Activated CD8-positive, alpha-beta memory T cell treated with anti-CD3 and anti-CD28 coated beads for 48 hours (primary cell): ENCODE results near the gene PDE9A.
"Not testable (repeated sequence)": the region's sequence is repeated elsewhere in the genome, so short reads cannot be mapped to it uniquely, and the experiment has no call there.

Source experiments
- DNase-seq, 3 experiments: peaks; one replicate each; pipeline ENCODE4 v3.0.0-alpha.2; 2020; ENCODE audit warnings: low read depth in 2 of 3, low spot score in 2 of 3

Gene PDE9A

DNA sequence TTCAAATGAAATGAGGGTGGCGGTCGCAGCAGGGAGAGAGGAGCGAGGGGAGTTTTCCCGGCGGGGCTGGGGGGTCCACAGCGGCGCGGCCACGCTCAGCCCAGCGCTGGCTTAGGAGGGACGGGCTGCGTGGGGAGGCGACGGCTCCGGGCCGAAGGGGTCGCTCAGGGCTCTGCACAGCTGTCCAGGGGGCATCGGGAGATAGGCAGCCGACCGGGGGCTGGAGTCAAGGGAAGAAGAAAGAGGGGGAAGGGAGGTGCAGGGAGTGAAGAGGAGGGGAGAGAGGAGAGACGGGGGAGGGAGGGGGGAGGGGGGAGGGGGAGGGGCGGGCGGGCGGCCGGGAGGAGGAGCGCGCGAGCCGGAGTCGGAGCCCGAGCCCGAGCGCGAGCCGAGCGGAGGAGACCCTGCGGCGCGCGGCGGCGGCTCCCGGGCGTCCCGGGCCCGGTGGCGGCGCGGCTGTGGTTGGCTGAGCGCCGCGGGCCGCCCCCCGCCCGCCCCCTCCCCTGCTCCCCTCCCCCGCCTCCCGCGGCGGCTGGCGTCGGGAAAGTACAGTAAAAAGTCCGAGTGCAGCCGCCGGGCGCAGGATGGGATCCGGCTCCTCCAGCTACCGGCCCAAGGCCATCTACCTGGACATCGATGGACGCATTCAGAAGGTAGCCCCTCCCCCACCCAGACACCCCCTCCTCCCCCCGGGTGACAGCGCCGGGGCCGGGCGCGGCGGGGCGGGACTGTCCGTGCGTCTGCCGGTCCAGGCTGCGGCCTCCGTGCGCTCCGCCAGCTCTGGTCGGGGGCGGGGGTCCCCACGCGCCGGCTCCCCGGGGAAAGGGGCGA is at the start of gene PDE9A:
Gene PDE9A (plus strand): TSS at position 391 of the 831 bp plus-strand sequence. CDS start 194 bp downstream, at position 585.
- no peak for DNase-seq

DNA sequence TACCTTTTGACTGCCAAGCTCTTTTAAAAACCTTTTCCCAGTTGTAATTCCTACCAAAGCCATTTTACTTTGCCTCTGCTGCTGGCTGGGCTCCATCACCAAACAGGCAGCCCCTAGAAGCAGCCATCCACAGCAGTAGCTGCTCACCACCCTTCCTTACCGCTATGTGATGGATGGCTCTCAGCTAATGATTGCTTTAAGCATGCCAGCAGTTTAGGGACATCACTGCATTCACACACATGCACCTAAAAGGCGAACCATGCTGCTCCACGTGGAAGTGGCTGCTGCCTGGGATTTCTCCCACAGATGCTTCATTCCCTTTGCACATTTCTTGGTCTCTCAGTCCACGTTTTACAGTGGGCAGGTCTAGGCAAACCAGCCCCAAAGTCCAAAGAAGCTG is 46.3 kb upstream of the PDE9A start:
- no peak for DNase-seq

DNA sequence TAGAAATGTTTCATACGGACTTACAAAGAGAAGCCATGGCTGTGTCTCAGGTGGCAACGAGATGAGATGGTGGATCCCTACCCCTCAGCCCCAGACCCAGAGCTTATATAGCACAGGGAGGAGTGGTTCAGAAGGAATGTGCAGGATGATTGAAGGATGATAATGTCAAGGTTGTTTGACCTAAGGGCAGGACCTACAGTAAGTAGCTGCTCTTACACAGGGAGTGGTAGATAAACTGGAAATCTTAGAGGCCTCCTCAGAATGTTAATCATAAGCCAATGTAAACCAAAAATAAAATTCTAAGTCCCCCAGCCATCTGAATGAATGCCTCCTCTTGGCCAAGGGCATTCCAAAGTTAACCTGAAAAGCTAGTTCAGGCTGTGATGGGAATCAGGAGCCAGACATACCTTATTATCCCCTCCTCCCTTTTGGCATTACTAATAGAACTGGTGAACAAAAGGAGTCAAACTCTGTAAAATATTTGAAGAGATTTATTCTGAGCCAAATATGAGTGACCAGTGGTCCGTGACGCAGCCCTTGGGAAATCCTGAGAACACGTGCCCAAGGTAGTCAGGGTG is 45.8 kb upstream of the PDE9A start:
- DNase-seq, result no peak

DNA sequence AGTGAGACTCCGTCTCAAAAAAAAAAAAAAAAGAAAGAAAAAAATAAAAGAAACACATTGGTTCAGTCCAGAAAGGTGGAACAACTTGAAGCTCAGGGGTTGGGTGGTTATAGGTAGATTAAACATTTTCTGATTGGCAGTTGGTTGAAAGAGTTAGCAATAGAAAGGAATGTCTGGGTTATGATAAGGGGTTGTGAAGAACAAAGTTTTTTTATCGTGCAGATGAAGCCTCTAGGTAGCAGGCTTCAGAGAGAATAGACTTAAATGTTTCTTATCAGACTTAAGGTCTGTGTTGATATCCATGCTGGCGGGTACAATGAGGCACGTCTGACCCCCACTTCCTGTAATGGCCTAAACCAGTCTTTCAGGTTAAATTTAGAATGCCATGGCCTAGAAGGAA is 45.0 kb upstream of the PDE9A start:
- no peak for DNase-seq

DNA sequence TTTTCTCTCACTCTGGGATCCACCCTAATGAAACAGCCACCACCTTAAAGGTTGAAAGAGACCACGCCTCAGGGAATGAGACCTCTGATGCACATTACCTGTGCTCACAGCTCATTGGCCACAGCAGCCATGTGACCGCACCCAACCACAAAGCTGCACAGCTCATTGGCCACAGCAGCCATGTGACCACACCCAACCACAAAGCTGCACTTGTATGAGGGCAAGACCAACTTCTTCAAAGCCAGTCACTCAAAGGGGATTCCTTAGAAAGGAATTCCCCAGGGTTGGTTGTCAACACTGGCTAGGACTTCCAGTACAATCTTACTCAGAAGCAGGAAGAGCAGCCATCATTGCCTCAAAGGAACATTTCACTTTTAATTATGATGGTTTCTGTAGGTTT is 43.6 kb upstream of the PDE9A start:
- DNase-seq, result peak in 2 of 3 experiments; percentile 34 to 35

DNA sequence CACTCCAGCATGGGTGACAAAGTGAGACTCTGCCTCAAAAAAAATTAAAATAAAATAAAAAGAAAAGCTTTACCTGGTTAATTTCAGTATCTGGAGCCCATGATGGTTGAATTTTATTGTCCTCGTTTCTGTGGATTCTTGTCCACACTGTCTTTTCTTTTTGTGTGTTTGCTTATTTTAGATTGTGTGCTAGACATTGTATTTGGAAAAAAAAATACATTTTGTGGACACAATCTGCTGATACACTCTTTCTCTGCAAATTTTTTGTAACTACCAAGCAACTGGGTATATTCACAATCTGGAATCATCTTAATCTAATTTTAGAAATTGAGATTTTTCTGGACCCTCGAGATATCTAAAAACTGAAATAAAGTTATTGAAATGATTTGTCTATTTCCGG is 41.6 kb upstream of the PDE9A start:
- DNase-seq, result no peak

DNA sequence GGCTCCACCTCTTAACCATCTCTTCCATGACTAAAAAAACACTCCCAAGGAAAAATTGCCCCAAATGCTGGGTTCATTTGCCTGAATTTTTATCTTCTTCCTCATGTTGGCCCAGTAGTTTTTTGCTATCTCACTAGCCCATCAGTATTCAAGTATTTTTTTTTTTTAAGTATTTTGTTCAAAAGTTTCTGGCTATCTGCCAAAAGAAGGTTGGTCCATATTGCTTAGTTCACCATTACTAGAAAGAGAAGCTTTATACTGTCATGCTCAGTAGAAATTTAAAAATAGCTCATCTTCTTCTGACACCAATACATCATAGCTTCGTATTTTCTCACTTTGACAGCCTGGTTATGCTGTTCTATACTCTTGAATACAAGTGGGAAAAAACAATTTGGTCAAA is 41.0 kb upstream of the PDE9A start:
- DNase-seq, result no peak

DNA sequence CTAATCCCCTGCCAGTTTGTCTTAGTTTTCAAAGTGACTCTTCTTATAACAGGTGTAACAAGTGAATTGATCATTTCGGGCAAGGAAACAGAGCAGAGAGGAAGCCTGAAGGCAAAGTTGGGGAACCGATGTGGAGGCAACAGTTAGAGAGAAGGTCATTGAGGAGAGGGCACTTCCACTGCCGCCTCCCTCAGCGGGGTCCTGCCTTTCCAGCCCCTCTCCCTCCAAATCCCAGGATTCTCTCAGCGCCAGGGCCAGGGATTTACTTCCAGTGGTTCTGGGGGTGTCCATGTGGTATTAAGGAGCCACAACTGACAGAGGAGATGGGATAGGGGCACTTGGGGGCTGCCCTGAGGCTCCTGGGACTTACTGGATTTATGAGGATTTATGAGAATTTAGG is 39.7 kb upstream of the PDE9A start:
- no peak for DNase-seq

DNA sequence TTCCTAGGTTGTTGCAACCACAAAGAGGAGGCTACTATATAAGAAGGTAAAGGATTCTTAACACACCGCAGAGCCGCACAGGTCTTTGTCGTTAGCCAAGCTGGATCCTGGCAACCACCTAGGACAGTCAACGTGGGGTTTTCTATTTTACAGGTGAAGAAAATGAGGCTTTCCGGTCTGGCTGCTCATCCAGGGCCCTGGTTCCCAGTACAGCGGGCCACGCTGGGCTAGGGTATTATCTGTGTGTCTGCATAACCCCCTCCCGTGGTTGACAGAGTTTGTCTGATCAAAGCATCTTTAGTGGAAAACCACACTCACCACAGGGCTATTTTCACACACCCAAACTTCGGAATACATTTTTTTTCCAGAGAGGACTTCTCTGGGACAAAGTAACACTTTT is 39.0 kb upstream of the PDE9A start:
- peak in 2 of 3 experiments; percentile 13 to 17 for DNase-seq

DNA sequence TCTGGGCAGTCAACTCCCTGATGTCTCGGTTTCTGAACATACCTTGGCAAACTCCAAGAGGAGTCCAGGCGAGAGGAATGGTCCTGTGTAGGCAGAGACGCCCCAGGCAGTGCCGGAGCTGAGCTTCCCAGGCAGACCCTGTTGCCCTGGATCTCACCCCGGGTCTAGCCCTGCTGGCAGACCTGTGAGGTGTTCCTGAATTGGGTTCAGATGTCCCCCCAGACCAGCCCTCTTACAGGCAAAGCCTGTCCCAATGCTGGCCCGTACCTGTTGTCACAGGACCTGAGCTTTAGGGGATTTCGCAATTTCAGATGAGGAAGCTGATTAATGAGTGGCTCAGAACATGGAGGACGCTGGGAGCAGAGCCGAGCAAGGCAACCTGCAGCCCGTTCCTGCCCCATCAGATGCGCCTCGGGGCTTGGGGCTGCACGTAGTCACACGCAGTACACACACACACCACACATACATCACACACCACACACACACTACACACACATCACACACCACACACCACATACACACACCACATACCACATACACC is 38.5 kb upstream of the PDE9A start:
- DNase-seq, result peak in 2 of 3 experiments; percentile 31 to 35

DNA sequence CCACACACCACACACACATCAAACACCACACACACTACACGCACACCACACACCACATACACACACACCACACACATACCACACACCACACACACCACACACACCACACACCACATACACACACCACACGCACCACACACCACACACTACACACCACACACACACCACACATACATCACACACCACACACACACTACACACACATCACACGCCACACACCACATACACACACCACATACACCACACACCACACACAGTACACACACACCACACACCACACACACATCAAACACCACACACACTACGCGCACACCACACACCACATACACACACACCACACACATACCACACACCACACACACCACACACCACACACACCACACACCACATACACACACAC is 38.0 kb upstream of the PDE9A start:
- DNase-seq, result not testable (repeated sequence)

DNA sequence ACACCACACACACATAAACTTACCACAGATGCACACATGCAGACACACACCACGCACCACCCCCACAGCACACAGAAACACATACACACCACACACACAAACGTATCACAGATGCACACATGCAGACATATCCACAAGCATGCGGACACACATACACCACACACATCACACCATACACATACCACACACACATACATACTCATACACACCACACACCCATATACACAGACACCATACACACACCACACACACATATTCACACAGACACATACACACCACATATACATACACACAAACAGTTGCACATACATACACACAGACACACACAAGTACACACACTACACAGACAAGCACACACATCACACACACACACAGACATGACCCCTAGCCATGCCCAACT is 37.5 kb upstream of the PDE9A start:
- DNase-seq, result no peak

DNA sequence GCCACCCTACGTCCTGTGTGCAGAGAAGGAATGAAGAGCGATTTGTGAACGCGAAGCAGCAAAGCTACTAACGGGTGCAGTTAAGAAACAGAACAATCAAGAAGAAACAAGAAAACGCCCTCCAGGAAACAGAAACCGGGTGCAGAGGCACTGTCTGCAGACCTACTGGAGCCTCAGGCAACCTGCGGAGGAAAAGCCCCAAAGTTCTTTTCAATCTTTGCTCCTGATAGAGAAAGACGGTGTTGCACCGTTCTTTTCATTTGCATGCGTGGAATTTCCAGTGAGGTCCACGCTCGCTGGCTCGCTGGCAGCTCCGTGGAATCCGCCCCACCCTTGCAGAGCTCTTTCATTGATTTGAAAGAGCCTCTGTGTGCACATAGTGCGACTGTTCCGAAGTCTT is 37.0 kb upstream of the PDE9A start:
- DNase-seq, result no peak

DNA sequence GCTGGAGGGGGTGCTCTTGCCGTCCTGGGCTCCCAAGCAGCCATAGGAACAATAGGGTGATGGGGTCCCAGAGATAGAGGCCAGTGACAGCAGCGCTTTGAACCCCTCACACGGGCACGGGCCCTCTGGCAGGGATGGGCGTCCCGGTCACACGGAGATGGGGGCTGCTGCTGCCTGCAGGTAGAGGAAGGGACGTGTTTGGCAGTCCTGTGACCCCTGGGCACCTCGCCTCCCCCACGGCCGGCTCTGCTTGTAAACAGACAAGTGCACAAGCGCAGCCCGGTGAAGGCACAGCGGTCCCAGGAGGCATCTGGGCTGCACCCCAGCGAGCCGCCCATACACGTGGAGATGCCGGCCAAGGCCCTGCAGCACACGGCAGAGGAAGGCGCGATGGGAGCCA is 36.5 kb upstream of the PDE9A start:
- DNase-seq, result no peak

DNA sequence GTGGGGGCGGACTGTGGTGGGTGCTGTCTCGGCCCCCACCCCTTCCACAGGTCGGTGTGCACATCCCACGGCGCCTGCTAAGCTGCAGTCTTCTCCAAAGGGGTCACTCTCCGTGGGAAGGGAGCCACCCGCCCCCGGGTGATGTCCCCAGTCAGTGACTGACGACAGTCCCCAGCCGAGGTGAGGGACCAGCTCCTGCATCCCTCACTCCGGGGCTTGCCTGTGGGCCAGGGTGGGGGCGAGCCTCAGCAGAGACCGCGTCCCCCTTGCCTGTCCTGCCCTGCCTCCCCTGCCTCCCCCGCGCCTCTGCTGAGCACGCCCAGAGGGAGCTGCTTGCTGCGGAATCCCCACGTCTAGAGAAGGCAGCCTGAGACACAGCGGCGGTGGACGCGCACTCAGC is 35.9 kb upstream of the PDE9A start:
- no peak for DNase-seq

DNA sequence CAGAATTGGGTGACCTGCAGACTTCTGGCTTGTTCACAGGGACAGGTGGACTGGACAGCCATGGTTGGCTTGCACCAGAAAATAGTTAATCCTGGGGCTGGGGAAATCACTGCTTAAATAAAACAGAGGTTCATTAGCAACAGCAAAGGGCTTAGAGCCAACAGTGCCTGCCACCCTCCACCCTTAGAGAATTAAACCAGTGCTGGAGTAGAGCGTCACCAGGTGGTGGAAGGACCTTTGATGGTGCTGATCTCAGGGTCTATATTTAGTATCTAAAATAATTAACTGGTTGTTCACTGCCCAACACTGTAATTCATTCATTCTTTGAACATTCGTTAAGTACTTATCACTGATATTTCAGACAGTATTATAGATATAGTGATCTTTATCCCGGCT is 34.7 kb upstream of the PDE9A start:
- no peak for DNase-seq

DNA sequence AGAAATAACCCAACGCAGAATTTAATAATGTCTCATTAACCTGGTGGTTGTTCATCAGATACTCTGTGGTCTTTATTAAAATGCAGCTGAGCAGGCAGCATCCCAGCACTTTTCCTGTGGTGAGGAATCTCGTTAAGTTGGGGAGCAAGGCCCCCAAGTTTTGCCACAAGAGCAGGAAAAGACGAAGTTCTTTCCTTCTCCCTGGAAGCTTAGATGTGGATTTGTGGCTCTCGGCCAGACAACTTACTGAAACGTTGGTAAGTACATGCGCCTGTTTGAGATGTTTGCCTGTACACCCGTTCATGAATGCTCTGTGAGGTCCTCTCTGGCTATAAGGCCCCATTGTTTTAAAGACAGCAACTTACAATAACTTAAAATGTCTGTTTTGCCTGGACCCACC is 34.3 kb upstream of the PDE9A start:
- no peak for DNase-seq

DNA sequence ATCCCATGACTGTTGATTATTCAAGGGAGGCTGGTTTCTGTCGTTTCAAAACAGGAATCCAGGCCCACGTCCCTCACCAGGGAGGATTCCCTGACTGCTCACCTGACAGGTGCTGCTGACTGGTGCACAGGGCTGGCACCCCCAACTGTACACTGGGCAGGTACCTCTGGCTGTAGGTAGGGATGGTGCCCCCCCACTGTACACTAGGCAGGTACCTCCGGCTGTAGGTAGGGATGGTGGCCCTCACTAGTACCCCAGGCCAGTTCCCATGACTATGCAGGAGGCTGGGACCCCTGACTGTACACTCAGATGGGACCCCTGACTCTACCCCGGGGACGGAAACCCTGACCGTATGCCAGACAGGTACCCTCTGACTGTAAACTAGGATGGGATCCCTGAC is 33.6 kb upstream of the PDE9A start:
- DNase-seq, result no peak

DNA sequence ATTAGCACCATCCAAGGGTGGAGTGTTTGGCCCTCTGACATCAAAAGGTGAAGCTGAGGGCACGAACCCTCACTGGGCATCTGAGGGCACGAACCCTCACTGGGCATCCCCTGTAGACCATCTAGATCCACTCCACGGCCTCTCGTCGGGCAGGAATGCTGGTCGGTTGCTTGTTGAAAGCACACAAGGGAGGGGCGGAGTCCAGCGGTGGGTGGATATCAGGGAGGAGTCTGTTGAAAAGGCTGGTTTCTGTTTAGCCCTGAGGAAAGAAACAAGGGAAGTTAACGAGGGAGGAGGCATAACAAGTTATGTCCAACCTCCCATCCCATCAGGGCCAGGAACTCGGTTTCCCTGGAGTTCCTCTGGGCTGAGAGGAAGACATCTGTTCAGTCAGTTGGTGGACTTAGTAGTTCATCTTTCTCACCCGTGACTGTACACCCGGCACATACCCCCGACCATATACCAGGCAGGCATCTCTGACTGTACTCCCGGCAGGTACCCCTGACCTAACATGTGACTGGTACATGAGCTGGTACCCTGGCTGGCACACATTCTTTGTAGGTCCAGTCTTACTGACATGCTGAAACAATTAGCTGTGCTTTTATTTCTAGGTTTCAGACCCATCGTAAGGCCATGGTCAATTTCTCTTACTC is 32.1 kb upstream of the PDE9A start:
- no peak for DNase-seq

DNA sequence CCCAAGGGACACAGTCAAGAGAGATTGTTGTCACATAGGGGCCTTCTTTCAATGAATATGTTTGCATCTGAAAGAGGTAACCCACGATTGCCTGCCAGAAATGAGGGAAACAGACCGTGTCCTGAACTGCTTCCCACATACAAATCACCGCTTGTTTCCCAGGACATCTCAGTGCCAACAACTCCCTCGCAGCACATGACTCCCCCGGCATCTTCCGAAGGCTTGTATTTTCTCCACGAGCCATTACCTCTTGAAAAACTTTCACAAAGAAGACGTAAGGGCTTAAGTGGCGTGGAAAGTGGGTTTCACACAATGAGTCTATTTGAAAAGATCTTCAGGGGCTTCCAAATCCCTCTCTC is 31.6 kb upstream of the PDE9A start:
- DNase-seq, result no peak

DNA sequence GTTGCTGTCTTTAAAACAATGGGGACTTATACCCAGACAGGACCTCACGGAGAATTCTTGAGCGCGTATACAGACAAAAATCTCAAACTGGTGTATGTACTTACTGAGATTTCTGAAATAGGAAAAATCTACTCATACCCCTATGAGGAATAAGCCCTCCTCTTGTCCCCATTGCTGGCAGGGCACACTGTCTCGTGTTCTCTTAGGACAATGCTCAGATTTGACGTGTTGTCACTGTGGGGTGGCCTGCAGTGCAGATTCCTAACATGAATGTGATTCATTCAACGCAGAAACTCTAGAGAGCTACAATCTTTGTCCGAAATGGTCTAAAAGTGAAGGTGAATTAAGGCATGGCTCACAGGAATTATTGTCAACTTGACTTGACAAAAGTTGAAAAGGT is 31.1 kb upstream of the PDE9A start:
- no peak for DNase-seq

DNA sequence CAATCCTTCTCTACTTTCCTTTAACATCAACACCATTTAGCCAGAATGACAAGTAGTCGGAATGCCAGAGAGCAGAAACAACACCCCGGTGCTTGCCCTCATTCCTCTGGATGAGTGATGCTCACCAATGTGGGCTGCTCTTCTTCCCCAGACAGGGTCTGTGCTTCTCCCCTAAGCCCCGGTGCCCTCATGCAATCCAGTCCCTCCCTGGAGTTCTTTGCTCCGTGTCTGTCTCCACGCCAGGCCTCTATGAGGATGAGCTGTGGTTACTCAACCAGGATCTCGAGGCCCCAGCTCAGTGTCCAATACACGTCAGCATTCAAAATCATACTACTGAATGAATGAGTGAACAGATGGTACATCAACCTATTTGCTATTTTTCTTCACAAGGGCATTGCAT is 29.7 kb upstream of the PDE9A start:
- DNase-seq, result no peak
